Astrocyte (in vitro differentiated cells and primary cell): ENCODE results near the gene TMEM271. TPM values are rescaled to one million over a fixed set of nuclear protein-coding genes. Genes with fewer than 3 reads are reported as not detected.

Source experiments
- DNase-seq: peaks from one replicate; pipeline ENCODE4 v3.0.0-alpha.2; 2010; ENCODE audit warnings: low read depth
- FAIRE-seq: peaks from 2 replicates; lab custom pipeline; 2011; peaks lifted over from hg19 to GRCh38; lab: Jason Lieb, UNC
- H2AFZ ChIP-seq: 2 replicates; pipeline ENCODE4 v1.6.0; 2012; ENCODE audit warnings: low read depth, low read length, inconsistent platforms
- H3K27ac ChIP-seq: 2 replicates; pipeline ENCODE4 v1.5.1; 2011; ENCODE audit warnings: low read depth, low read length, inconsistent platforms
- H3K27me3 ChIP-seq: 2 replicates; pipeline ENCODE4 v1.6.0; 2011; ENCODE audit warnings: low read length, inconsistent platforms; ENCODE audit not compliant: insufficient read depth
- H3K36me3 ChIP-seq: 2 replicates; pipeline ENCODE4 v1.5.1; 2011; ENCODE audit warnings: low read length, inconsistent platforms; ENCODE audit not compliant: insufficient read depth
- H3K4me1 ChIP-seq: 2 replicates; pipeline ENCODE4 v1.5.1; 2011; ENCODE audit warnings: low read length, inconsistent platforms; ENCODE audit not compliant: insufficient read depth
- H3K4me2 ChIP-seq: 2 replicates; pipeline ENCODE4 v1.6.0; 2012; ENCODE audit warnings: low read length, inconsistent platforms
- H3K4me3 ChIP-seq: 2 replicates; pipeline ENCODE4 v1.5.1; 2011; ENCODE audit warnings: low read depth, mild to moderate bottlenecking, low read length, inconsistent platforms; ENCODE audit not compliant: insufficient read depth
- H3K79me2 ChIP-seq: 2 replicates; pipeline ENCODE4 v1.6.0; 2012; ENCODE audit warnings: mild to moderate bottlenecking, low read length, inconsistent platforms; ENCODE audit not compliant: insufficient read depth
- H3K9ac ChIP-seq: 2 replicates; pipeline ENCODE4 v1.6.0; 2012; ENCODE audit warnings: mild to moderate bottlenecking, low read length, inconsistent platforms
- H3K9me3 ChIP-seq: 2 replicates; pipeline ENCODE4 v1.5.1; 2012; ENCODE audit warnings: low read depth, mild to moderate bottlenecking, low read length, inconsistent platforms; ENCODE audit not compliant: insufficient read depth
- H4K20me1 ChIP-seq: 2 replicates; pipeline ENCODE4 v1.6.0; 2012; ENCODE audit warnings: low read length, inconsistent platforms; ENCODE audit not compliant: insufficient read depth
- H3K27ac Mint-ChIP-seq: one replicate; pipeline ENCODE4 v1.8.0; 2021; ENCODE audit warnings: mild to moderate bottlenecking, mixed read lengths; ENCODE audit not compliant: unreplicated experiment
- H3K27me3 Mint-ChIP-seq: one replicate; pipeline ENCODE4 v1.8.0; 2021; ENCODE audit warnings: low read depth, mixed read lengths; ENCODE audit not compliant: unreplicated experiment
- H3K36me3 Mint-ChIP-seq: one replicate; pipeline ENCODE4 v1.8.0; 2021; ENCODE audit warnings: low read depth, mixed read lengths; ENCODE audit not compliant: unreplicated experiment
- H3K4me1 Mint-ChIP-seq: one replicate; pipeline ENCODE4 v1.8.0; 2021; ENCODE audit warnings: low read depth, mixed read lengths; ENCODE audit not compliant: unreplicated experiment
- H3K4me3 Mint-ChIP-seq: one replicate; pipeline ENCODE4 v1.8.0; 2021; ENCODE audit warnings: mild to moderate bottlenecking, moderate library complexity, mixed read lengths; ENCODE audit not compliant: unreplicated experiment
- H3K9me3 Mint-ChIP-seq: one replicate; pipeline ENCODE4 v1.8.0; 2021; ENCODE audit warnings: mild to moderate bottlenecking, mixed read lengths; ENCODE audit not compliant: unreplicated experiment
- EZH2 ChIP-seq: IDR thresholded peaks from 2 replicates; pipeline ENCODE4 v1.6.1; 2012; ENCODE audit warnings: mild to moderate bottlenecking, low read length, inconsistent platforms; ENCODE audit not compliant: insufficient read depth
- total RNA-seq: library from RNA; stranded (reverse); gene quantifications from 2 replicates; pipeline ENCODE4 v1.2.1, GENCODE V29; 2021
- TF ChIP-seq, protein P1 (sequence below): IDR thresholded peaks from 2 replicates; pipeline ENCODE4 v1.5.1; 2011; ENCODE audit warnings: low read depth, mild to moderate bottlenecking, inconsistent platforms, low read length, moderate library complexity; ENCODE audit not compliant: insufficient read depth

TMEM271 gene
- total RNA-seq, 1 donor from 2014 or later: 4.4 TPM

DNA sequence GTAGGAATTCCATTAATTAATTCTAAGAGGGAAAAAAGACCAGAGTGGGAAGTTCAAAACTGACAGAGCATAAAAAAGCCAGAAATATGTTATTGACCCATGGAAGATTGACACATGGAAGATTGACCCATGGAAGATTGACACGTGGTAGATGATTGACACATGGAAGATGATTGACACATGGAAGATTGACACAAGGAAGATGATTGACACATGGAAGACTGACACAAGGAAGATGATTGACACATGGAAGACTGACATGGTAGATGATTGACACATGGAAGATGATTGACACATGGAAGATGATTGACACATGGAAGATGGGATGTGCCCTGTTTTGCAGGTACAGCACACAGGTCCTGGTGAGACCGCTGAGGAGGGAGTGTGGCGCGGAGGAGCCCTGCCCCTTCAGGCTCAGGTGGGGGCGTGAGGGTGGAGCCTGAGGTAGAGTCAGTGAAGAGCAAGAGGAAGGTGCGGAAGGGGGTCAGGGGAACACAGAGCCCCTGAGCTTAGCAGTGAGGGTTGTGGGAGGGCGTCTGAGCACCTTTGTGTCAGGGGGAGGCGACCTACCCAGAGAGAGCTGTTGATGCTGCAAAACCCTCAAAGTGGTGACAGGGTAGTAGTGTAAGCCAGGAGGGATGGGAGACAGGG, 33.4 kb upstream of the TMEM271 start:
- Histone ChIP-seq H3K4me2 (no peak overlapping the region), H3K79me2 (no peaks in the 10 kb centered on the region), H3K4me3 (no peak overlapping the region), H3K9ac (no peak overlapping the region), H3K9me3 (peaks cover 5% of the 10 kb centered on the region), H4K20me1 (no peaks in the 10 kb centered on the region), H3K27ac (no peak overlapping the region), H3K27me3 (no peaks in the 10 kb centered on the region), H2AFZ (no peak overlapping the region), H3K36me3 (no peaks in the 10 kb centered on the region), H3K4me1 (no peaks in the 10 kb centered on the region)
- Mint-ChIP-seq H3K4me3 (no peak overlapping the region), H3K36me3 (no peaks in the 10 kb centered on the region), H3K27me3 (peaks cover 20% of the 10 kb centered on the region), H3K4me1 (no peaks in the 10 kb centered on the region), H3K27ac (no peak overlapping the region), H3K9me3 (peaks cover 11% of the 10 kb centered on the region)
- FAIRE-seq (no peak), DNase-seq (no peak)
- TF ChIP-seq EZH2: no peak
- TF ChIP-seq, protein P1, sequence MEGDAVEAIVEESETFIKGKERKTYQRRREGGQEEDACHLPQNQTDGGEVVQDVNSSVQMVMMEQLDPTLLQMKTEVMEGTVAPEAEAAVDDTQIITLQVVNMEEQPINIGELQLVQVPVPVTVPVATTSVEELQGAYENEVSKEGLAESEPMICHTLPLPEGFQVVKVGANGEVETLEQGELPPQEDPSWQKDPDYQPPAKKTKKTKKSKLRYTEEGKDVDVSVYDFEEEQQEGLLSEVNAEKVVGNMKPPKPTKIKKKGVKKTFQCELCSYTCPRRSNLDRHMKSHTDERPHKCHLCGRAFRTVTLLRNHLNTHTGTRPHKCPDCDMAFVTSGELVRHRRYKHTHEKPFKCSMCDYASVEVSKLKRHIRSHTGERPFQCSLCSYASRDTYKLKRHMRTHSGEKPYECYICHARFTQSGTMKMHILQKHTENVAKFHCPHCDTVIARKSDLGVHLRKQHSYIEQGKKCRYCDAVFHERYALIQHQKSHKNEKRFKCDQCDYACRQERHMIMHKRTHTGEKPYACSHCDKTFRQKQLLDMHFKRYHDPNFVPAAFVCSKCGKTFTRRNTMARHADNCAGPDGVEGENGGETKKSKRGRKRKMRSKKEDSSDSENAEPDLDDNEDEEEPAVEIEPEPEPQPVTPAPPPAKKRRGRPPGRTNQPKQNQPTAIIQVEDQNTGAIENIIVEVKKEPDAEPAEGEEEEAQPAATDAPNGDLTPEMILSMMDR: no peak

DNA sequence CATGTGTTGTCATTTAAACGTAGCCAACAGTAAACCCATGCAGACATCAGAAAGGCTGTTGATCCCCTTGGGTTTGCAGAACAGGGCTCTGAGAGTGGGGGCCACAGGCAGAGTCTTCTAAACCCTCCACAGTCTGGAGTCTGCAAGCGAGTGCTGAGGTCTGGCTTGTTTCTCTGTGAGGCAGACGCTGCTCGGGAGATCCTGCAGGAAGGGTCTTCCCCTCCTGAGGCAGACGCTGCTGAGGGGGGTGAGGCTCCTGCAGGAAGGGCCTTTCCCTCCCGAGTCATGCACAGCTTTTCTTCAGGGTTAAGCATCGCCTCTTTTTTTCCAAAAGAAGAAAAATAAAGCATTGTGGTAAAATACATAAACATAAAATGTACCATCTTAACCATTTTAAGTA, 32.1 kb upstream of the TMEM271 start:
- no peaks in the 10 kb centered on the region for H4K20me1 ChIP-seq
- DNase-seq (no peak), FAIRE-seq (no peak)
- Mint-ChIP-seq H3K27ac (no peak overlapping the region), H3K4me3 (no peak overlapping the region), H3K36me3 (no peaks in the 10 kb centered on the region), H3K4me1 (no peaks in the 10 kb centered on the region), H3K9me3 (peaks cover 11% of the 10 kb centered on the region), H3K27me3 (peaks cover 13% of the 10 kb centered on the region)
- no peaks in the 10 kb centered on the region for H3K79me2 ChIP-seq
- H3K36me3 ChIP-seq: no peaks in the 10 kb centered on the region
- no peak overlapping the region for H3K27ac ChIP-seq
- H3K9ac ChIP-seq: no peak overlapping the region
- peaks cover 5% of the 10 kb centered on the region for H3K9me3 ChIP-seq
- no peaks in the 10 kb centered on the region for H3K4me1 ChIP-seq
- H3K27me3 ChIP-seq: no peaks in the 10 kb centered on the region
- TF ChIP-seq, protein P1: no peak
- TF ChIP-seq EZH2: no peak
- no peak overlapping the region for H2AFZ ChIP-seq
- no peak overlapping the region for H3K4me2 ChIP-seq
- no peak overlapping the region for H3K4me3 ChIP-seq

DNA sequence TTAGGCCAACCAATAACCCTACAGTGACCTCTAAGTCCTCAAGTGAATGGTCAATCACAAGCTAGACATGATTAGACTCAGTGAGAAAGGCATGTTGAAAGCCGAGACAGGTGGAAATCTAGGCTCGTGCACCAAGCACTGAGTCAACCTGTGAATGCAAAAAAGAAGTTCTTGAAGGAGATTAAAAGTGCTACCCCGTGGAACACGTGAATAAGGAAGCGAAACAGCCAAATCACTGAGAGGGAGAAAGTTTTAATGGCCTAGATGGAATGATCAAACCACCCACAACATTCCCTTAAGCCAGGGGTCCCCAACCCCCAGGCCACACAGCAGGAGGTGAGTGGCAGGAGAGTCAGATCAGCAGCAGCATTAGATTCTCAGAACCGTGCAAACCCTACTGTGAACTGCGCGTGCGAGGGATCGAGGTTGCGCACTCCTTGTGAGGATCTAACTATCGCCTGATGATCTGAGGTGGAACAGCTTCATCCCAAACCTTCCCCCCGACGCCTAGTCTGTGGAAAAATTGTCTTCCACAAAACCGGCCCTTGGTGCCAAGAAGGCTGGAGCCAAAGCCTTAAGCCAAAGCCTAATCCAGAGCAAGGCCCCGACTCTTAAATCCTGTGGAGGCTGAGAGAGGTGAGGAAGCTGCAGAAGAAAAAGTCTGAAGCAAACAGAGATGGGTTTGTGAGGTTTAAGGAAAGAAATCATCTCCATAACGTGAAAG, 29.8 kb upstream of the TMEM271 start:
- no peak overlapping the region for H3K9ac ChIP-seq
- no peak overlapping the region for H3K4me3 Mint-ChIP-seq
- H3K9me3 Mint-ChIP-seq: peaks cover 11% of the 10 kb centered on the region
- H3K79me2 ChIP-seq: no peaks in the 10 kb centered on the region
- H4K20me1 ChIP-seq: no peaks in the 10 kb centered on the region
- no peak overlapping the region for H3K27ac ChIP-seq
- H3K4me1 ChIP-seq: no peaks in the 10 kb centered on the region
- H3K9me3 ChIP-seq: peaks cover 5% of the 10 kb centered on the region
- FAIRE-seq: no peak
- no peak overlapping the region for H3K4me3 ChIP-seq
- no peaks in the 10 kb centered on the region for H3K36me3 ChIP-seq
- no peaks in the 10 kb centered on the region for H3K36me3 Mint-ChIP-seq
- H3K27me3 ChIP-seq: no peaks in the 10 kb centered on the region
- peaks cover 6% of the 10 kb centered on the region for H3K4me1 Mint-ChIP-seq
- H3K27ac Mint-ChIP-seq: no peak overlapping the region
- peaks cover 10% of the 10 kb centered on the region for H3K27me3 Mint-ChIP-seq
- TF ChIP-seq EZH2: no peak
- TF ChIP-seq, protein P1: no peak
- no peak for DNase-seq
- H3K4me2 ChIP-seq: no peak overlapping the region
- no peak overlapping the region for H2AFZ ChIP-seq
